Measurements from ENCODE around the gene STK11.

GRCh38 chr19:1239796-1240737, 34.5 kb downstream of the STK11 start:
- no peak for TF ChIP-seq POLR2A (IDR thresholded peaks at IDR 0.05)
- TF ChIP-seq, protein P1, sequence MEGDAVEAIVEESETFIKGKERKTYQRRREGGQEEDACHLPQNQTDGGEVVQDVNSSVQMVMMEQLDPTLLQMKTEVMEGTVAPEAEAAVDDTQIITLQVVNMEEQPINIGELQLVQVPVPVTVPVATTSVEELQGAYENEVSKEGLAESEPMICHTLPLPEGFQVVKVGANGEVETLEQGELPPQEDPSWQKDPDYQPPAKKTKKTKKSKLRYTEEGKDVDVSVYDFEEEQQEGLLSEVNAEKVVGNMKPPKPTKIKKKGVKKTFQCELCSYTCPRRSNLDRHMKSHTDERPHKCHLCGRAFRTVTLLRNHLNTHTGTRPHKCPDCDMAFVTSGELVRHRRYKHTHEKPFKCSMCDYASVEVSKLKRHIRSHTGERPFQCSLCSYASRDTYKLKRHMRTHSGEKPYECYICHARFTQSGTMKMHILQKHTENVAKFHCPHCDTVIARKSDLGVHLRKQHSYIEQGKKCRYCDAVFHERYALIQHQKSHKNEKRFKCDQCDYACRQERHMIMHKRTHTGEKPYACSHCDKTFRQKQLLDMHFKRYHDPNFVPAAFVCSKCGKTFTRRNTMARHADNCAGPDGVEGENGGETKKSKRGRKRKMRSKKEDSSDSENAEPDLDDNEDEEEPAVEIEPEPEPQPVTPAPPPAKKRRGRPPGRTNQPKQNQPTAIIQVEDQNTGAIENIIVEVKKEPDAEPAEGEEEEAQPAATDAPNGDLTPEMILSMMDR (IDR thresholded peaks at IDR 0.05), result peak; percentile 83 to 97 (median 95)
